ENCODE data around the gene LINC00237.

Gene LINC00237

DNA sequence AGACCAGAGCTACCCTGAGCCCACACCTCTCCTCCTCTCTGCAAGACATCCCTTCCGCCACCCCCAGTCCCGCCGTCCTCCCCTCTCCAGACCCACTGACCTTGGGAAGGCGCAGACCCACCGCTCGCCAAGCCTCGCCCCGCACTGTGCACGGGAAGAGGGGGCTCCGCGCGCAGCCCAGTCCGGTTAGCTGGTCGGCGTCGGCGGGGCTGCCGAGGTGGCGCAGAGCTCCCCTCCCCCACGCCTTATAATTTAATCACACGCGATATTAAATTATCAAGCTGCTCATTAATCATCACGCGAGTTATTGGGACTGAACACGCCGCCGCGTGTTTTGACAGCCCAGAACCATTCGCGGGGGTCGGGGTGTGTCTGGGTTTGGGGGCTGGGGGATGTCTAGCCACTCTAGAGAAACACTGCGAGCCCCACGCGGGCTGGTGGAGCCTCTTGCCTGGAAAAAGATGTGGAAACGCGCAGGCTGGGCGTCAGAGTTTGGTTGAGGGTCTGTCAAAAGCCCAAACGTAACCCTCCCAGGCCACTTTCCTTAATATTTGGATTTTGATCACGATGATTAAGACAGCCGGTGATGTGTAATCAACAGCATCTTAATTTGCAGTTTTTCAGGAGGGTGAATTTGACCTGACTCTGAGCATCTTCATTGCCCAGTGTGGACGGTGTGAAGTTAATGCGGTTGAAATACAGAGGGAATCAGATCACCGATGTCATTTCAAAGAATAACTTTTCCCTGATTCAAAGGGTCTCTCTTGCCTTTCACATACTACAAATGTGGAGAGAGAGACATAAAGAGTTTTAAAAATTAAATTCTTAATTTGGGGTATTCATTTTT lies at the start of gene LINC00237:
Gene LINC00237, minus strand, starts transcription at position 188 of the 847 bp plus-strand sequence.
- no peak for DNase-seq (ENCODE audit: low read depth)
- no peak within 1 kb of the TSS for H3K4me3 ChIP-seq (ENCODE audit: low read depth, low read length)
- TF ChIP-seq POLR2A (IDR thresholded peaks at IDR 0.05; ENCODE audit: extremely low read depth, insufficient read length) (no peak), MYC (IDR thresholded peaks at IDR 0.05; ENCODE audit: low read depth, low read length) (no peak)
- TF ChIP-seq, protein P1, sequence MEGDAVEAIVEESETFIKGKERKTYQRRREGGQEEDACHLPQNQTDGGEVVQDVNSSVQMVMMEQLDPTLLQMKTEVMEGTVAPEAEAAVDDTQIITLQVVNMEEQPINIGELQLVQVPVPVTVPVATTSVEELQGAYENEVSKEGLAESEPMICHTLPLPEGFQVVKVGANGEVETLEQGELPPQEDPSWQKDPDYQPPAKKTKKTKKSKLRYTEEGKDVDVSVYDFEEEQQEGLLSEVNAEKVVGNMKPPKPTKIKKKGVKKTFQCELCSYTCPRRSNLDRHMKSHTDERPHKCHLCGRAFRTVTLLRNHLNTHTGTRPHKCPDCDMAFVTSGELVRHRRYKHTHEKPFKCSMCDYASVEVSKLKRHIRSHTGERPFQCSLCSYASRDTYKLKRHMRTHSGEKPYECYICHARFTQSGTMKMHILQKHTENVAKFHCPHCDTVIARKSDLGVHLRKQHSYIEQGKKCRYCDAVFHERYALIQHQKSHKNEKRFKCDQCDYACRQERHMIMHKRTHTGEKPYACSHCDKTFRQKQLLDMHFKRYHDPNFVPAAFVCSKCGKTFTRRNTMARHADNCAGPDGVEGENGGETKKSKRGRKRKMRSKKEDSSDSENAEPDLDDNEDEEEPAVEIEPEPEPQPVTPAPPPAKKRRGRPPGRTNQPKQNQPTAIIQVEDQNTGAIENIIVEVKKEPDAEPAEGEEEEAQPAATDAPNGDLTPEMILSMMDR (IDR thresholded peaks at IDR 0.05; ENCODE audit: low read depth, low read length) = no peak
- TF ChIP-seq, protein P2, sequence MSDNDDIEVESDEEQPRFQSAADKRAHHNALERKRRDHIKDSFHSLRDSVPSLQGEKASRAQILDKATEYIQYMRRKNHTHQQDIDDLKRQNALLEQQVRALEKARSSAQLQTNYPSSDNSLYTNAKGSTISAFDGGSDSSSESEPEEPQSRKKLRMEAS (IDR thresholded peaks at IDR 0.05; ENCODE audit: low read depth, low read length) = no peak

DNA sequence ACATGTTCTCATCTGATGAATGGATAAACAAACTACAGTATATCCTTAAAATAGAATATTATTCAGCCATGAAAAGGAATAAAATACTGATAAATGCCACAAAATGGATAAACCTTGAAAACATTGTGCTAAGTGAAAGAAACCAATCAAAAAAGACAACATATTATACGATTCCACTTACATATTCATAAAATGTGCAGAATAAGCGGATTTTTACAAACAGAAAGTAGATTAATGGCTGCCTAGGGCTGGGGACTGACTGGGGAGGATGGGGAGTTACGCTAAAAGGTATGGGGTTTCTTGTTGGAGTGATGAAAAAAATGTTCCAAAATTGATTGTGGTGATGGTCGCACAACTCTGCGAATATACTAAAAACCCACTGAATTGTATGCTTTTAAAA lies 49.1 kb upstream of the LINC00237 start:
- DNase-seq (ENCODE audit: low read depth) = no peak
- H3K4me3 ChIP-seq (ENCODE audit: low read depth, low read length) = no peak overlapping the region
- TF ChIP-seq POLR2A (IDR thresholded peaks at IDR 0.05; ENCODE audit: extremely low read depth, insufficient read length) = no peak
- TF ChIP-seq, protein P2 (IDR thresholded peaks at IDR 0.05; ENCODE audit: low read depth, low read length) = no peak
- TF ChIP-seq, protein P1 (IDR thresholded peaks at IDR 0.05; ENCODE audit: low read depth, low read length) = no peak
- no peak for TF ChIP-seq MYC (IDR thresholded peaks at IDR 0.05; ENCODE audit: low read depth, low read length)

DNA sequence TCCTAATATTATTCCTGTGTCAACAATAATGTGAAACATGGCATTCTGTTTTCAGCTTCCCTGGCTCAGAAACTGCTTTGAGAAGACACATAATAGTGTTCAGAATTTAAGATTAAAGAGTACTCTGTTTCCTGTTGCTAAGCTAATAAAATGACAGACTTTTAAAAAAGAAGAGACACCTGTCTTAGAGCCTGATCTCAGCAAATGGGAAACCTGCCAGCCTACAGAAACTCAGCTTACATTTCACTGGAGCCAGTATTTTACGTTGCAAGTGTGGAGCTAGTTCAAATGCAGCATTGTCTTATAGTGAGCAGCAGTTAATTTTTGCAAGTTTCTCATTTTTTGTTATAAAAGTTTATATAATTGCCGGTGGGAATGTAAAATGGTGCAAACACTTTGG lies 48.5 kb upstream of the LINC00237 start:
- TF ChIP-seq POLR2A (IDR thresholded peaks at IDR 0.05; ENCODE audit: extremely low read depth, insufficient read length) = no peak
- TF ChIP-seq, protein P2 (IDR thresholded peaks at IDR 0.05; ENCODE audit: low read depth, low read length) = no peak

DNA sequence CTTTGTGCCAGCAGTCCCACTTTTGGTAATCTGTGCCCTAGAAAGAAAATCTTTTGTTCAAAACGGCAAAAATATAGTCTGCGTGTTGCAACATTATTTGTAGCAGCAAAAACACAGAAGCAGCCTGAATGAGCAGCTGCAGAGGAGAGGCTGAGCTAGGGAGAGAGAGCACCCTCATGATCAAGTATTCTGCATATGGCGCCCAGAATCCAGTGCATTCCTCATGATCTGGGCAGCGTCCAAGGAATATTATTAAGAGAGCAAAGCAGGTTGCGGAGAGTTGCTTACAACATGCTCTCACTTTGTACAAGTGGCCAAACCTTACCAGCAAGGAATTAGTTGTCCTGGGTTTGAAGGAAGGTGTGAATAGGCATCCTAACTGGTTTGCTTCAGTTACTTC lies 45.6 kb upstream of the LINC00237 start:
- no peak for DNase-seq (ENCODE audit: low read depth)
- TF ChIP-seq POLR2A (IDR thresholded peaks at IDR 0.05; ENCODE audit: extremely low read depth, insufficient read length) = no peak

More for the DNA sequence above, 48.5 kb upstream of the LINC00237 start:
- H3K4me3 ChIP-seq (ENCODE audit: low read depth, low read length) = no peak overlapping the region
- DNase-seq (ENCODE audit: low read depth) = no peak

DNA sequence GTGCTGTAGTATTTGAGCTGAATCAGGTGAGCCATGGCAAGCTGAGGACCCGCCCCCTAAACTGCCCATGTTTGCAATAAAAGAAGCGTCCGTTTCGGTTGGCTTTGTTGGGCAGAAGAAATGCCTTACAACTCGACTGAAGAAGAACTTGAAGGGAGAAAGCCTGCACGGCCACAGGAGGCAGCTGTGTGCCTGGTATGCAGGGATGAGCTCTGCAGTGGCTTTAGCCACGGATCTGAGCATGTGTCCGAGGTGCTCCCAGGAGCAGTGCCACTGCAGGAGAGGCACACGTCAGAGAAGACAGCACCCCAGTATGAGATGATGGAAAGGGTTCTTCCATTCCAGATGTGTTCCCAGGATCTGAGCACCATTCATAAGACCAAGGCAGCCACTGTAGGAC lies 43.2 kb upstream of the LINC00237 start:
- no peak for DNase-seq (ENCODE audit: low read depth)
- H3K4me3 ChIP-seq (ENCODE audit: low read depth, low read length) = no peak overlapping the region
- TF ChIP-seq, protein P1 (IDR thresholded peaks at IDR 0.05; ENCODE audit: low read depth, low read length) = no peak
- TF ChIP-seq MYC (IDR thresholded peaks at IDR 0.05; ENCODE audit: low read depth, low read length) = no peak

More for the DNA sequence above, 45.6 kb upstream of the LINC00237 start:
- no peak overlapping the region for H3K4me3 ChIP-seq (ENCODE audit: low read depth, low read length)

DNA sequence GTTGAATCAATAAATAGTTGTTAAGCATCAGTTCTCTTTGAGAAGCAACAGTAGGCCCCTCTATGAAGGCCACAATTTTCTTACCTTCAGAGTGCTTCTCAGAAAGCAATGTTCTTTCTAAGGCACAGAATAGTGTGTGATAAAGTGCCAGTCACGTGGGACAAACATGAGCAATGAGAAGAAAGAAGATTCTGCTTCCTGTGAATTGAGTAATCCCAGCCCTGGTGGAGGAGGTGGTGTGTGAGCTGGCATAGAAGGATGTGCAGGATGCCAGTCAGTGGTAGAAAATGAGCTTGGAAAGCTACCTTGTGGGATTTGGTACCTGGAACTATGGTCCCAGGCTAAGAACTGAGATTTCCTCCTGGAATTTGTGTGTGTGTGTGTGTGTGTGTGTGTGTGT lies 41.4 kb upstream of the LINC00237 start:
- no peak overlapping the region for H3K4me3 ChIP-seq (ENCODE audit: low read depth, low read length)
- TF ChIP-seq, protein P2 (IDR thresholded peaks at IDR 0.05; ENCODE audit: low read depth, low read length) = peak; percentile 59; the same call in 1 of the 2 replicates
- TF ChIP-seq, protein P1 (IDR thresholded peaks at IDR 0.05; ENCODE audit: low read depth, low read length) = no peak
- TF ChIP-seq POLR2A (IDR thresholded peaks at IDR 0.05; ENCODE audit: extremely low read depth, insufficient read length) = no peak
- TF ChIP-seq MYC (IDR thresholded peaks at IDR 0.05; ENCODE audit: low read depth, low read length) = no peak
- DNase-seq (ENCODE audit: low read depth) = peak; percentile 35

DNA sequence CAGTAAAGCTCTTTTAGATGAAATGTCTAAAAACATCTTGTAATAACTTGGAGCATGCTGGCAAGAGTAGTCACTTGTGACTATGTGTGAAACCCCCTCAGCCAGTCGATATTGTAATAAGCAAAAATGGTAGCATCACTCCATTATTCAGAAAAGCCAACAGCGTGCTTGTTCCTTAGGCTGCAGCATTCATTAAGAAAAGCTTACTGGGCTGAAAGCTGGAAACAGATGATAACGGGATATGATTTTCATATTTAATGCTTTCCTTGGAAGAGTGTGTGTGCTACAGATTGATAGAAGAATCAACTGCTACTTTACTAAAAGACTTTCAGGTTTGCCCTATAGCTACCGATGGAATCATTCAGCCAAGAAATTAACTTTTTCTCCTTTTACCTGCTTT lies 40.1 kb upstream of the LINC00237 start:
- no peak overlapping the region for H3K4me3 ChIP-seq (ENCODE audit: low read depth, low read length)
- DNase-seq (ENCODE audit: low read depth) = no peak
- TF ChIP-seq, protein P1 (IDR thresholded peaks at IDR 0.05; ENCODE audit: low read depth, low read length) = no peak
- no peak for TF ChIP-seq POLR2A (IDR thresholded peaks at IDR 0.05; ENCODE audit: extremely low read depth, insufficient read length)
- no peak for TF ChIP-seq MYC (IDR thresholded peaks at IDR 0.05; ENCODE audit: low read depth, low read length)
- TF ChIP-seq, protein P2 (IDR thresholded peaks at IDR 0.05; ENCODE audit: low read depth, low read length) = no peak

Data from NB4 (cell line).